SK-N-MC (cell line): ENCODE measurements around the gene PRG2.

Experiments
- DNase-seq: peaks from one replicate; pipeline ENCODE4 v3.0.0-alpha.2; 2011; ENCODE audit warnings: low read depth, low spot score
- H3K27ac ChIP-seq: fragments of 200-600 bp; sonication (generic); 2 replicates; pipeline ENCODE4 v1.5.1; 2016; ENCODE audit warnings: mixed run types
- H3K36me3 ChIP-seq: fragments of 200-600 bp; sonication (generic); 2 replicates; pipeline ENCODE4 v1.6.1; 2017; ENCODE audit warnings: antibody characterized with exemption, low read length, mixed read lengths; ENCODE audit not compliant: insufficient read depth
- H3K4me3 ChIP-seq: fragments of 200-600 bp; sonication (generic); 2 replicates; pipeline ENCODE4 v1.5.1; 2016
- H3K9ac ChIP-seq: fragments of 200-600 bp; sonication (generic); 2 replicates; pipeline ENCODE4 v1.8.0; 2017; ENCODE audit warnings: mixed run types, mixed read lengths; ENCODE audit not compliant: insufficient read length
- H3K9me3 ChIP-seq: fragments of 200-600 bp; sonication (generic); 2 replicates; pipeline ENCODE4 v1.6.1; 2017; ENCODE audit warnings: low read depth, mild to moderate bottlenecking, antibody characterized with exemption, low read length, moderate library complexity, mixed read lengths
- EZH2 ChIP-seq: fragments of 200-600 bp; sonication (generic); IDR thresholded peaks from one replicate; pipeline ENCODE4 v1.6.1; 2017; ENCODE audit warnings: antibody characterized with exemption
- FOXP2 ChIP-seq: optimal IDR thresholded peaks from 2 replicates; pipeline ENCODE3; 2011; ENCODE audit warnings: mild to moderate bottlenecking, moderate library complexity; ENCODE audit not compliant: insufficient read depth; ENCODE audit errors: extremely low read length, control extremely low read depth
- POLR2AphosphoS5 ChIP-seq: IDR thresholded peaks from 2 replicates; pipeline ENCODE4 v1.6.1; 2012; ENCODE audit warnings: mild to moderate bottlenecking, low read depth, low read length, borderline replicate concordance

The PRG2 gene

GRCh38 chr11:57402188-57403002, 11.9 kb upstream of the PRG2 start:
- no peaks in the 10 kb centered on the region for H3K9me3 ChIP-seq
- H3K4me3 ChIP-seq: no peak overlapping the region
- no peak overlapping the region for H3K9ac ChIP-seq
- H3K27ac ChIP-seq: no peak overlapping the region
- DNase-seq: no peak
- TF ChIP-seq EZH2: no peak
- TF ChIP-seq FOXP2: no peak
- no peak for TF ChIP-seq POLR2AphosphoS5
- no peaks in the 10 kb centered on the region for H3K36me3 ChIP-seq

GRCh38 chr11:57399972-57400578, 9.6 kb upstream of the PRG2 start:
- Histone ChIP-seq H3K36me3 (no peaks in the 10 kb centered on the region), H3K27ac (no peak overlapping the region), H3K9me3 (no peaks in the 10 kb centered on the region), H3K9ac (no peak overlapping the region), H3K4me3 (no peak overlapping the region)
- no peak for TF ChIP-seq POLR2AphosphoS5
- TF ChIP-seq FOXP2: no peak
- TF ChIP-seq EZH2: no peak
- no peak for DNase-seq

GRCh38 chr11:57399221-57399620, 8.8 kb upstream of the PRG2 start:
- H3K9me3 ChIP-seq: no peaks in the 10 kb centered on the region
- H3K36me3 ChIP-seq: no peaks in the 10 kb centered on the region
- DNase-seq: no peak
- H3K4me3 ChIP-seq: no peak overlapping the region
- TF ChIP-seq EZH2 (no peak), POLR2AphosphoS5 (no peak), FOXP2 (no peak)
- no peak overlapping the region for H3K9ac ChIP-seq
- H3K27ac ChIP-seq: no peak overlapping the region

GRCh38 chr11:57397394-57397990, 7.0 kb upstream of the PRG2 start:
- no peak for TF ChIP-seq FOXP2
- H3K9me3 ChIP-seq: no peaks in the 10 kb centered on the region
- no peak overlapping the region for H3K4me3 ChIP-seq
- H3K27ac ChIP-seq: no peak overlapping the region
- no peak overlapping the region for H3K9ac ChIP-seq
- no peak for DNase-seq
- no peaks in the 10 kb centered on the region for H3K36me3 ChIP-seq

DNA sequence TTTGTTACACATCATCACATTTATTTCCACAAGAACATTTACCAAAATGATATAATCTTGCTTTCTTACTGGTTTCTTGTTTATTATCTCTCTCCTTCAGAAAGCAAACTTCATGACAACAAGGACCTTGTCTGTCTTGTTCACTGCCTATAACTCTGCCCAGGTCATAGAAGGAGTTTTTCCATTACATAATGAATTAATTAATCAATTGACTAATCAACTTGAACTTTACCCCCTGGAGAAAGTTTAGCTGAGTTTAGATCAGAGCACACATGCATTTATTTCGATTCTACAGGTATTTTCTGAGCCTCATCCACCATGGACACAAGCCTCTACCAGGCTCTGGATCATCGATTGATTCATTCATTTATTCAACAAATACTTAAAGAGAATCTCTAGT, 6.3 kb upstream of the PRG2 start:
- Histone ChIP-seq H3K9me3 (no peaks in the 10 kb centered on the region), H3K4me3 (no peak overlapping the region), H3K9ac (no peak overlapping the region), H3K36me3 (no peaks in the 10 kb centered on the region), H3K27ac (no peak overlapping the region)
- no peak for TF ChIP-seq FOXP2
- TF ChIP-seq POLR2AphosphoS5: no peak
- TF ChIP-seq EZH2: no peak
- DNase-seq: no peak

DNA sequence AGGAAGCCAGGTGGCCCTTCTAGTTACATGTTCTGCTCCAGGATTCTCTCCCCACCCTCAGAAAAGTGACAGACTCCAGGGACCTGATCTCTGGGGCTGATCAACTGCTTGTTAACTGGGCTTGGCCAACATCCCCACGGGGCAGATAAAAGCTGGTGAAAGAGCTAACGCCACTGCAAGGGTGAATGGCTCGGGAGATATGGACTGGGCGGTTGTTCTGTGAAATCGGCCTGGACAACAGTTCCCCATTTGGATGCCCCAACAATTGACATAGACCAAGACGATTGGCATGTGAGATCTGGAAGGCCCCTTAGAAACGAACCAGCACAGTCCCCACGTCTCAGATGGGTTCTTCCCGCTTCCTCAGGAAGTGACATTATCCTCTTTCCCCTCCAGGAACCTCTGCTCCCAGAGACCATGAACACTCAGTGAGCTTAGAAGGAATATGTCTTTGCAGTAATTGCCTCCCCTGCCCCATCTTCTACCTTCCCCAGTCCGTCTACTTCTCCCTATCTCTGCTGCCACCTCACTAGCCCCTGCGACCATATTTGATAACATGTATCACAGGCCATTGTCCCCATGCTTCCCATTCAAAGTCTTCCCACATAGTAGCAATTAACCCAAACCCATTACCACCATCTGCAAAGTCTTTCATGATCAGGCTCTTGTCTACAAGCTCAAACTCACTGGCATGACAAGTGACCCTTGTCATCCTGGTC, 5.6 kb upstream of the PRG2 start:
- H3K9me3 ChIP-seq: no peaks in the 10 kb centered on the region
- H3K36me3 ChIP-seq: no peaks in the 10 kb centered on the region
- no peak for DNase-seq
- H3K9ac ChIP-seq: no peak overlapping the region
- H3K4me3 ChIP-seq: no peak overlapping the region
- TF ChIP-seq EZH2: no peak
- TF ChIP-seq FOXP2: no peak
- no peak for TF ChIP-seq POLR2AphosphoS5
- H3K27ac ChIP-seq: no peak overlapping the region

DNA sequence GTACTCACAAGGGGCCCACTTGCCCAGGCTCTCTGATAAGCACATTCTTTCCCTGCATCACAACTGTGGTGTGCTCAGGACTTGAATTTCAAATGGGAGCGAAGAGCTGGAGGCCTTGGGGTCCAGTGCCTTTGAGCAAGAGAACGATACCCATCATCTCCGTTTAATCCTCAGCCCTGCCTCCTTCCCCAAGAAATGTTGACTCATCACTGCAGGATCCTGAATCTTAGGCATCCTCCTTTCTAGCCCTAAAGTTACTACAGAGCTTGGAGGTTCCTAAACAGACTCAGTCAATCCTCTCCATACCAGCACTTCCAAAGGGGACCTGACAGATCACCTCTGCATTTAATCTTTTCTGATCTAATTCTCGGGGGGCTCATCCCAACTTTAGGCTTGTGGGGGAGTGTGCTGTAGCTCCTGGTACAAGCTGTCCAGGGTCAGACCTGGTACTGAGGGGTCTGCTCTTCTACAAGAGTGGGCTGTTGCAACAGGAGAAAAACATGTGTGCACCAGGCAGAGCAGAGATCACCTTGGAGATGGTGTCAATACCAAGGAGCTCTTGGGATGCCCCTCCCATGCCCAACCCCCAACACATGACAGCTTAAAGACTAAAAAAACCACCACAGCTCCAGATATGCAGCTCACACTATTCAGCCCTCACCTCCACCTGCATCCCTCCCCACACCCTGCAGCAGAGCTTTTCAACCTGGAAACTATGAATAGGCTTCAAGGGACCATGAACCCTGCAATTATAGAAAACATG, 3.9 kb upstream of the PRG2 start:
- Histone ChIP-seq H3K27ac (no peak overlapping the region), H3K4me3 (no peak overlapping the region), H3K9ac (no peak overlapping the region), H3K9me3 (no peaks in the 10 kb centered on the region), H3K36me3 (no peaks in the 10 kb centered on the region)
- DNase-seq: no peak
- no peak for TF ChIP-seq EZH2
- no peak for TF ChIP-seq FOXP2
- TF ChIP-seq POLR2AphosphoS5: no peak

DNA sequence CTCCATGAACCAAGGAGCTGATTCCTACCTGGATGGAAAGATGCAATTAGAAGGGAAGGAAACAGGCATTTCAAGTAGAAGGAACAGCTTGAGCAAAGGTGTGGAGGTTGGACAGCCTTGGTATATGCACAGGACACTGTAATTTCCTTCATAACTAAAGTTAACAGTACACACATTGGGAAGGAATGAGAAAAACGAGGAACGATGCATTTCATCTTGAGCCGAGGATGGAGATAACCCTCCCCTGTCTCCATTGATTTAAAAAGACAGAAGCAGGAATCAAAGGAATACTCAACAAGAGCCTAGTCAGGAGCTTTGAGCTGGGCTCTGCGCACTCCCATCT, 2.3 kb upstream of the PRG2 start:
- no peak for TF ChIP-seq EZH2
- no peak for TF ChIP-seq FOXP2
- no peak for TF ChIP-seq POLR2AphosphoS5
- Histone ChIP-seq H3K4me3 (no peak overlapping the region), H3K27ac (no peak overlapping the region), H3K9ac (no peak overlapping the region), H3K9me3 (no peaks in the 10 kb centered on the region), H3K36me3 (no peaks in the 10 kb centered on the region)
- no peak for DNase-seq
